GM23338 (cell line): Measurements from ENCODE around the gene WAPL.

Source experiments
- CTCF ChIP-seq, 2 experiments: fragments of 200-600 bp in 1 of 2; sonication (generic) in 1 of 2; conservative IDR thresholded peaks; 2 replicates each; pipeline versions ENCODE4 v1.5.1 to v1.6.1; 2016 to 2017; ENCODE audit warnings: antibody characterized with exemption in 2 of 2, low read depth in 2 of 2, mild to moderate bottlenecking in 2 of 2, moderate library complexity in 1 of 2
- EZH2 ChIP-seq: fragments of 200-600 bp; sonication (generic); IDR thresholded peaks from one replicate; pipeline ENCODE4 v1.8.0; 2017; ENCODE audit warnings: antibody characterized with exemption, mild to moderate bottlenecking, low read depth; ENCODE audit not compliant: unreplicated experiment
- EZH2phosphoT487 ChIP-seq: fragments of 200-600 bp; sonication (generic); IDR thresholded peaks from one replicate; pipeline ENCODE4 v1.8.1; 2018; ENCODE audit warnings: antibody characterized with exemption; ENCODE audit not compliant: unreplicated experiment
- POLR2AphosphoS5 ChIP-seq: IDR thresholded peaks from 2 replicates; pipeline ENCODE4 v1.6.1; 2016; ENCODE audit warnings: antibody characterized with exemption, low read depth
- ZNF462 ChIP-seq: fragments of 250-450 bp; sonication (Bioruptor Pico); IDR thresholded peaks from 2 replicates; pipeline ENCODE4 v1.5.0; 2020; ENCODE audit warnings: mild to moderate bottlenecking, moderate library complexity

- TF ChIP-seq POLR2AphosphoS5 (no peak), EZH2phosphoT487 (no peak), CTCF (conservative IDR thresholded peaks at IDR 0.05; ENCODE audit: low read depth in 2 of 2) (no peak), EZH2 (no peak), ZNF462 (CRISPR knock-in tag) (no peak)
Observed at GRCh38 chr10:86434656-86435055, 86.9 kb downstream of the WAPL start.
